Ammon's horn (tissue), 1 donor: ENCODE results near the gene ZNF549.
A peak's percentile ranks its signal among the peaks of the same experiment; 100 is the strongest.
"Not testable (repeated sequence)": the region's sequence is repeated elsewhere in the genome, so short reads cannot be mapped to it uniquely, and the experiment has no call there.

Experiments used
- DNase-seq: peaks from one replicate; pipeline ENCODE4 v3.0.0-alpha.2; 2016; ENCODE audit warnings: low spot score

ZNF549 gene

GRCh38 chr19:57527136-57527881 lies at the start of gene ZNF549:
TSS of gene ZNF549 (plus strand) at chr19:57527356. CDS start at chr19:57527574, 218 bp downstream.
- peak; percentile 89 for DNase-seq

- DNase-seq, result peak; percentile 94
Observed at GRCh38 chr19:57487477-57488298, 39.5 kb upstream of the ZNF549 start, which contains the start of gene ZNF419. TSS of gene ZNF419 (plus strand) at chr19:57487750. CDS start at chr19:57487951, 201 bp downstream.

- DNase-seq, result not testable (repeated sequence)
Observed at GRCh38 chr19:57488299-57488644, 38.9 kb upstream of the ZNF549 start.

DNA sequence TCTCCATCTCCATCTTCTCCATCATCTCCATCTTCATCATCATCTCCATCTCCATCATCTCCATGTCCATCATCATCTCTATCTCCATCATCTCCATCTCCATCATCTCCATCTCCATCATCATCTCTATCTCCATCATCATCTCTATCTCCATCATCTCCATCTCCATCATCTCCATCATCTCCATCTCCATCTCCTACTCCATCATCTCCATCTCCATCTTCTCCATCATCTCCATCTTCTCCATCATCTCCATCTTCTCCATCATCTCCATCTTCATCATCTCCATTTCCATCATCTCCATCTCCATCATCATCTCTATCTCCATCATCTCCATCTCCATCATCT lies 27.9 kb upstream of the ZNF549 start:
- DNase-seq, result not testable (repeated sequence)

GRCh38 chr19:57499680-57500395 lies 27.3 kb upstream of the ZNF549 start, which contains the start of gene ZNF773:
TSS of gene ZNF773 (plus strand) at chr19:57499938. CDS start at chr19:57500081, 143 bp downstream.
- peak; percentile 93 for DNase-seq

- DNase-seq, result not testable (repeated sequence)
Observed at GRCh38 chr19:57500400-57500799, 26.8 kb upstream of the ZNF549 start.

- no peak for DNase-seq
Observed at GRCh38 chr19:57506163-57506562, 21.0 kb upstream of the ZNF549 start.

DNA sequence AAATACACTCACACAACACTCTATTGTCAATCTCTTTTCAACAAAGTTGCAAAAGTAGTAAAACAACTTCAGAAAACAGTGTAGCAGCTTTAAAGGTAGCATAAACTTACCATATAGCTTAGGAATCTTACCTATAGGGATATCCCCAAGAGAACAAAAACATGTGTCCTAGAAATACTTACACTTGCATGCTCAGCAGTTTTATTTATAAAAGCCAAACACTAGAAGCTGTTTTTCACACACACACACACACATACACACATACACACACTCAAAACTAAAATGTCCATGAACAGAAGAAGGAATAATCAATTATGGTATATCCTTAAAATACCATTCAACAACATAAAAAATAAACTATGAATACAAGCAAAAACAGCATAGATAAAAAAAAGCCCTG lies 15.7 kb upstream of the ZNF549 start:
- DNase-seq, result no peak

DNA sequence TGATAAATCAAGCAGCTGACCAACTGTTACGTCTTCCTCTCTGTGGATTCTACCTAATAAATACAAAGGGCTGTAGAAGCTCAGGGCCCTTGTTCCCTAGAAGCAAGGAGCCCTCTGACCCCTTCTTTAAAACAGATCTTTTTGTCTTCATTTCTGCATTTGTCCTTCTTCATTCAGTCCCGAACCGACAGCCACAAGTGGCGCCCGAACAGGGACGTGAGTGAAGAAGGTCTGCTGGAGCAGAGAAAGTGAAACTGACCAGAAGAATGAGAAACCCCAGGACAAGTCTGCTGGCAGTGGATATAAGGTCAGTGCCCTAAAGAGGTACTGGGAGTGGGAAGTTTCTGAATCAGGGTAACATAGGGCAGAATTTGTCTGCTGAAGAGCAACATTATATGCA lies 14.3 kb upstream of the ZNF549 start:
- DNase-seq, result no peak

DNA sequence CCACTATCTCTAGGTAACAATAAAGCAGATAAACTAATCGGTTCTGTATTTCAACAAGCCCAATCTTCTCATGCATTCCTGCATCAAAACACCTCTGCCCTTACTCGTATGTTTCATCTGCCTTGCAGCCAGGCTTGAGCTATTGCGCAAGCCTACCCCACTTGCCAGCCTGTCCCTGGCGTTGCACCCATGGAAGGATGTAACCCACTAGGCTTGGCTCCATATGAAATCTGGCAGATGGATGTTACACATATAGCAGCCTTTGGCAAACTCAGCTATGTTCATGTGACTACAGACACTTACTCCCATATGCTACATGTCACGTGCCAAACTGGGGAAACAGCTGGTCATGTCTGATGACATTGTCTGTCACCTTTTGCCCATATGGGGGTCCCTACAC lies 11.9 kb upstream of the ZNF549 start:
- DNase-seq, result peak; percentile 39

- not testable (repeated sequence) for DNase-seq
Observed at GRCh38 chr19:57518021-57518420, 9.1 kb upstream of the ZNF549 start.

GRCh38 chr19:57537953-57538547 lies 10.9 kb downstream of the ZNF549 start:
- no peak for DNase-seq

GRCh38 chr19:57546513-57546912 lies 19.4 kb downstream of the ZNF549 start:
- DNase-seq, result no peak

DNA sequence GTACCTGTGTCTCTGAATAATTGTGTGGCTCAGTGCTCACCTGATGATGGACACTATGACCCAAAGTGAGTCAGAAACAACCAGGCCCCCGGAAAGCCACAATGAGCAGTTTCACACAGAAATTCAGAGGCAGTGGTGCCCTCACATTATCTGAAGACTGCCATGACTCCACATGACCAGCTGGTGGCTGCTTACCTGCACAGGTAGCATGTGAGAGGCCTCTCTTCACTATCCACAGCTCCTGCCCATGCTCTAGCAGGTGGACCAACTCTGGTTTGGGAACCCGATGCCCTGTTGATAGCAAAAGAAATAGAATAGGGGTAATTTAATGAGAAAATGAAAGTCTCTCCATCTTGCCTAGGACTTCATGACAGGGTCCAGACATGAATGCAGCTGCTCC lies 25.3 kb downstream of the ZNF549 start:
- no peak for DNase-seq

GRCh38 chr19:57557659-57558058 lies 30.5 kb downstream of the ZNF549 start:
- DNase-seq, result no peak

DNA sequence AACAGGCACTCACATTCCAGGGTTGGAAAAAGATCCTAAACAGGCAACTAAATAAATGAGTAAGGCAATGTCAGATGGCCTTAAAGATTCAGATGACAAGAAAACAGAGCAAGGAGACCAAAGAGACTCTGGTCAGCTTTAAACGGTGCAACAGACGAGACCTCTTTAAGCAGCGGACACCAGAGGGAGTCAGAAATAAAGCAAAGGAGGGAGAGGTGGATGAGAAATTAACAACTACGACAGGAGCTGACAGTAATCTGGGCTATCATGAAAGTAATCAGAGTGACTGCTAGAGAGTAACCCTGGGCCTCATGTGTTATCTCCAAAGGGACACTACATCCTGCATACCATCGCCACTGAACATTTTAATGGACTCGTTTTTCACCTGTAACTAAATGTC lies 31.4 kb downstream of the ZNF549 start:
- DNase-seq, result no peak

DNA sequence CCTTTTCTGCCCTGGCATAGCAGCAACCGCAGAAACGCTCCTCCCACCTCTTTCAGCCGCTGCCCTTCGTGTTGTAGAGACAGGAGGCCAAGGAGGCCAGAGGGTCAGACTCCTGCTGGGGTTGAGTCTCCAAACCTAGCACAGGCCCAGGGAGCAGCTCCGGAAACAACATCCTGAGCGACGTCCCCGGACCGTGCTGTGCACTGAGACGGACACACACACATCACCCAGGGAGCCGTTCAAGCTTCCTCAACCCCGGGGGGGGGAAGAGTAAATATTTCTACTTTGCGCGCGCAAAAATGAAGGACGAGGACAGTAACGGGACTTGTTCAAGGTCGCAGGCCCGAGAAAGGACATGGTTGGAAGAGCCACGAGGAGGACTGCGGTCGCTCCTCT lies 31.9 kb downstream of the ZNF549 start:
- DNase-seq, result no peak

DNA sequence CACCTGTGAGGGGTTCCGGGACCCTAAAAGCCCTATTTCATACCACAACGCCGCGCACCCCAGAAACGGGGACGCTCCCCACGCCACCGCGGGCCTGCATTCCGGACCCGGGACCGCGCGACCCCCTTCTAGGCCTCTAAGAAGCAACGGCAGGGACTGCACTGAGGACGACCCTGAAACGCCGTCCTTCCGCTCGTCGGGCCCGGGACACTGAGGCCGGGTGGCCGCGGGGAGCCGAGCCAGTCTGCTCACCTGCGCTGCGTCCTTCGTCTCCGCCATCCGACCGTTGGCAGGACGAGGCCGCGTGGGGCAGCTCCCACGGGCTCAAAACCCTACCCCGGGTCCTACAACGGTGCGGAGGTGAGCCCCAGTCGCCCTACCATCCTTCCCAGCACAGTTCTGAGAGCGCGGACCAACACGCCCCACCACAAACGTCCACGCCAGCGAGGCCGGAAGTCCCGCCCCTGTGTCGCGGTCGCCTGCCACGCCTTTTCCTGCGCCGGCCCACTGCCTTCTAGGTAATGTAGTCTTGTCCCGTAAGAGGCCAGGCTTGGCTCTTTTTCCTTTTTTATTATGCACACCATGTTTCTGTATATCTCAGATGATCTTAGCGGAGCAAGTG lies 32.4 kb downstream of the ZNF549 start, which contains the start of gene ZNF550:
Gene ZNF550, minus strand, starts transcription at position 460 of the 622 bp plus-strand sequence. Its CDS starts 181 bp downstream, at position 279.
- DNase-seq, result peak; percentile 95

- DNase-seq, result no peak
Observed at GRCh38 chr19:57560049-57560491, 32.9 kb downstream of the ZNF549 start.

- DNase-seq, result no peak
Observed at GRCh38 chr19:57563547-57563946, 36.4 kb downstream of the ZNF549 start.
